IPS-18a (cell line): ENCODE measurements around the gene RNF125.

Experiments
- H3K27ac ChIP-seq: one replicate; pipeline ENCODE4 v1.5.1; 2013; ENCODE audit warnings: low read length
- H3K27me3 ChIP-seq: one replicate; pipeline ENCODE4 v1.6.1; 2013; ENCODE audit warnings: mild to moderate bottlenecking, low read length; ENCODE audit not compliant: control insufficient read depth, insufficient read depth
- H3K36me3 ChIP-seq: one replicate; pipeline ENCODE4 v1.6.1; 2013; ENCODE audit warnings: low read depth, low read length; ENCODE audit not compliant: control insufficient read depth
- H3K4me1 ChIP-seq: one replicate; pipeline ENCODE4 v1.6.1; 2013; ENCODE audit warnings: low read depth, low read length; ENCODE audit not compliant: control insufficient read depth
- H3K4me3 ChIP-seq: one replicate; pipeline ENCODE4 v1.5.1; 2013; ENCODE audit warnings: low read length
- H3K9ac ChIP-seq: one replicate; pipeline ENCODE4 v1.6.1; 2013; ENCODE audit warnings: mild to moderate bottlenecking, low read length, moderate library complexity
- H3K9me3 ChIP-seq: one replicate; pipeline ENCODE4 v1.6.1; 2013; ENCODE audit warnings: low read depth, low read length; ENCODE audit not compliant: control insufficient read depth

Gene RNF125

DNA sequence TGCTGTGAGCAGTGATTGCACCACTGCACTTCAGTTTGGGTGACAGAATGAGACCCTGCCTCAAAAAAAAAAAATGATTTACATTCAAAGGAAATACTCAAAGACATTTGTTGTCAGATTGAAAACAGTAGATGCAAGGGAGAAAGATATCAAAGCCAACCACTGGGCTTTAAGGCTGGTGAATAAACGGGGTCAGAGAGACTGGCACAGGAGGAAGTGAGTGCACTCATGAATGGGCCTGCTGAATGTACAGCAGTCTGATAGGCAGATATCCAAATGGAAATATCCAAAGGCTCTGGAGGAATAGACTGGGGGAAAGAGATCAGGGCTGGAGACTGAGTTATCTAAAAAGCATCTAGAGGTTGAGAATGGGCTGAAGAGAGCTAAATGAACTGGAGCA lies 10.9 kb downstream of the RNF125 start:
- H3K27ac ChIP-seq: no peak overlapping the region
- no peak overlapping the region for H3K9ac ChIP-seq
- no peak overlapping the region for H3K4me3 ChIP-seq
- H3K4me1 ChIP-seq: no peaks in the 10 kb centered on the region
- no peaks in the 10 kb centered on the region for H3K9me3 ChIP-seq
- no peaks in the 10 kb centered on the region for H3K27me3 ChIP-seq
- H3K36me3 ChIP-seq: no peaks in the 10 kb centered on the region

DNA sequence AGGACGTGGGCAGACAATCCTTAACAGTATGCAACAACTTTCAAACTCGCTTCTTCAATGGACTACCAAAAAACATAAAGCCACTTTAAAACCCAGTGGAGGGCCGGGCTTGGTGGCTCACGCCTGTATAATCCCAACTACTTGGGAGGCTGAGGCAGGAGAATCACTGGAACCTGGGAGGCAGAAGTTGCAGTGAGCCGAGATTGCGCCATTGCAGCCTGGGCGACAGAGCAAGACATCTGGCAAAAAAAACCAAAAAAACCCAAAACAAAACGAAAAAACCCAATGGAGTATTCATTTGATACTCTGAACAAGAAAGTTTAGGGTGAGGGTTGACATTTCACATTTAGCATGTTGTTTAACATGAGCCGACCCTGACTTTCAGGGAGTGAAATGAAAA lies 14.0 kb downstream of the RNF125 start:
- no peaks in the 10 kb centered on the region for H3K4me1 ChIP-seq

DNA sequence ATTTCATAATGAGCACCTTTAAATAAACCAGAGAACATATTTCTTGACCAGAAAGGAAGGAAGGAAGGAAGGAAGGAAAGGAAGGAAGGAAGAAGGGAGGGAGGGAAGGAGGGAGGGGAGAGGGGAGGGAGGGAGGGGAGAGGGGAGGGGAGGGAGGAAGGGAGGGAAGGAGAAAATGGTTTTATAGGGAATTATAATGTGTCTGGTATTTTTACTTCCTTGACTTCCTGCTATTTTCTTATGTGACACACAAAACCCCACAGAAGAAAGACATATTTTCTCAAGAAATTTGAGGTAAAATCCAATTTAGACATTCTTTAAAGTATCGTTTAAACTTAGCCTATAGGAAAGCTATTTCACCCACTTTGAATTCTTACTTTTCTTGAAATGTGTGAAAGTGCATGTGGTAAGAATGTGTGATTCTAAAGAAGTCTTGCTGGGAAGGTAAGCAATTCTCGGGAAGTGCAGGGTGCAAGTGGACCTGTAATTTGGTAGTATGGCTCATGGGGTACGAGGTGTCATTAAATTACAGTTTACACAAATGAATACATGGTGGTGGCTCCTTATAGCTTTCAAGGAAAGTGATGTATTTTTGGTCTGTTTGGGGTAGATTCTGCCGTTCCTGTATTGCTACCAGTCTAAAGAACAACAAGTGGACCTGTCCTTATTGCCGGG lies 18.0 kb downstream of the RNF125 start:
- H3K4me1 ChIP-seq: no peaks in the 10 kb centered on the region
- H3K9me3 ChIP-seq: no peaks in the 10 kb centered on the region
- peaks cover 3% of the 10 kb centered on the region for H3K36me3 ChIP-seq
- H3K27ac ChIP-seq: no peak overlapping the region
- no peak overlapping the region for H3K4me3 ChIP-seq
- H3K27me3 ChIP-seq: no peaks in the 10 kb centered on the region
- H3K9ac ChIP-seq: no peak overlapping the region

More for the DNA sequence above, 14.0 kb downstream of the RNF125 start:
- H3K27ac ChIP-seq: no peak overlapping the region
- H3K9me3 ChIP-seq: no peaks in the 10 kb centered on the region
- no peak overlapping the region for H3K4me3 ChIP-seq
- peaks cover 2% of the 10 kb centered on the region for H3K36me3 ChIP-seq
- no peaks in the 10 kb centered on the region for H3K27me3 ChIP-seq
- H3K9ac ChIP-seq: no peak overlapping the region

DNA sequence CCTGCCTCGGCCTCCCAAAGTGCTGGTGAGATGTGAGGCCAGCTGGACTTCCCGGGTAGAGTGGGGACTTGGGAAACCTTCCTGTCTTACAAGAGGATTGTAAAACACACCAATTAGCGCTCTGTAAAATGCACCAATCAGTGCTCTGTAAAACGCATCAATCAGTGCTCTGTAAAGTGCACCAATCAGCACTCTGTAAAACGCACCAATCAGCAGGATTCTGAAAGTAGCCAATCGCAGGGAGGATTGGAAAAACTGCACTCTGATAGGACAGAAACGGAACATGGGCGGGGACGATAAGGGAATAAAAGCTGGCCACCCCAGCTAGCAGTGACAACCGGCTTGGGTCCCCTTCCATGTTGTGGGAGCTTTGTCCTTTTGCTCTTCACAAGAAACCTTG lies 19.0 kb downstream of the RNF125 start:
- H3K4me1 ChIP-seq: no peaks in the 10 kb centered on the region
- H3K27me3 ChIP-seq: no peaks in the 10 kb centered on the region
- H3K9me3 ChIP-seq: no peaks in the 10 kb centered on the region
- H3K36me3 ChIP-seq: peaks cover 3% of the 10 kb centered on the region
- H3K4me3 ChIP-seq: no peak overlapping the region
- H3K27ac ChIP-seq: no peak overlapping the region
- H3K9ac ChIP-seq: no peak overlapping the region

DNA sequence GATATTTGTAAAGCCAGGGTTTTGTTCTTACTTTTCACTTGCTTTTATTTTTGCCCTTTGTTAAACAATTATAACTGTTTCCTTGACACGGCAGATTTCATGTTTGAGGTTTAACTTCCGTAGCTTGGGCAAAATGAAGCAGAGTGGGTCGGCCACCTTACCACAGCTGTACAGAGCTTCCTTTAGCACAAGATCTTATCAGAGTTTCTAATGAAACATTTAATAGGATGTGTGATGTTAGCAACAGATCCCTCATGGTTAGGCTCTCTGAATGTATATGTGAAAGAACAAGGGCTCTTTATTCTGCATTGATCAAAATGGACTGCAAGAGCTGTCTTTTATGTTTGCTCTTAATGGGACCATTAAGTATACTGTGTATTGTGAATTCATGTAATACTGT lies 22.3 kb downstream of the RNF125 start:
- no peaks in the 10 kb centered on the region for H3K9me3 ChIP-seq
- no peaks in the 10 kb centered on the region for H3K27me3 ChIP-seq
- H3K4me3 ChIP-seq: no peak overlapping the region
- H3K9ac ChIP-seq: no peak overlapping the region
- H3K36me3 ChIP-seq: peaks cover 3% of the 10 kb centered on the region
- no peaks in the 10 kb centered on the region for H3K4me1 ChIP-seq
- H3K27ac ChIP-seq: no peak overlapping the region

DNA sequence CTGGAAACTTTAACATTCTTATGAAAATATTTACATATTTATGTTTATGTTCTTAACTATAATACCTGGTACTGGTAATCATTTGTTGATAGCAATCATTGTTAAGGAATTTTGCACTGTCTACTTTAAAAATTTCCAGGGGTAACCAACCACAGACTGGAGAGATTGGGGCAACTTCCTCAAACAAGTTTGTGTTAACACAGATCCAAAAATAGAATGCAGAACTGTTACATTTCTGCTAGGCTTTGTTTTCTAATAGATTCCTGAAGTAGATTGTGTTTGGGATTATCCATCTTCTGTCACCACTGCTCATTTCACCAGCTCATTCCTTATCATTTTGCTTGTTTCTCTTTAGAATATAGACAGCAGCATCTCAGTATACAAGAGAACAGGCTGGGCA lies 23.7 kb downstream of the RNF125 start:
- H3K4me3 ChIP-seq: no peak overlapping the region
- peaks cover 3% of the 10 kb centered on the region for H3K36me3 ChIP-seq
- no peaks in the 10 kb centered on the region for H3K27me3 ChIP-seq
- no peak overlapping the region for H3K27ac ChIP-seq
- no peaks in the 10 kb centered on the region for H3K9me3 ChIP-seq
- no peaks in the 10 kb centered on the region for H3K4me1 ChIP-seq
- H3K9ac ChIP-seq: no peak overlapping the region

DNA sequence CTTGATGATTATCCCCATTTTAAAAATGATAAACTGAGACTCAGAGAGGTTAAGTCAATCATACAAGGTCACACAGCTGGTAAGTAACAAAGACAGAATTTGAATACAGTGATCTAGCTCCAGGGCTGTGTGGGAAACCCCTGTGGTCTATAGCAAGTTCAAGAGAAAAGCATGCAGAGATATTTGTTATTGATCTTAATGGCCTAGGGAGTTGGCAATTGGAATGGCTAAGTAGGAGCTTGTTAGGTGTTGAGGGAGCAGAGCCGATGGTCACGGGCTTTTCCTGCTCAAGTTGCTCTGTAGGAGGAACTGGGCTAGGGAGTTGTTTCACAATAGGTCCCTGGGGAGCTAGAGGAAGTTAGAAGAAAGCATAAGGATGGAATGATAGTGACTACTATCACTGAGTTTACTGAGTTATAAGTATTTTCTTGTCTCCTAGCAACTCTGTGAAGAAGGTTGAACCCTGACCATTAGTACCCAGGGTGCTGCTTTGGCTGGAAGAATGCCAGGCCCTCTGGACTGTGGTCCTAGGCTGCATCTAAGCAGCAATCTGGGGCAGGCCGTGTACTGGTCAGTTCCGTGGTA lies 30.0 kb downstream of the RNF125 start:
- Histone ChIP-seq H3K4me1 (no peaks in the 10 kb centered on the region), H3K27me3 (no peaks in the 10 kb centered on the region), H3K4me3 (no peak overlapping the region), H3K27ac (no peak overlapping the region), H3K9me3 (no peaks in the 10 kb centered on the region), H3K36me3 (no peaks in the 10 kb centered on the region), H3K9ac (no peak overlapping the region)

DNA sequence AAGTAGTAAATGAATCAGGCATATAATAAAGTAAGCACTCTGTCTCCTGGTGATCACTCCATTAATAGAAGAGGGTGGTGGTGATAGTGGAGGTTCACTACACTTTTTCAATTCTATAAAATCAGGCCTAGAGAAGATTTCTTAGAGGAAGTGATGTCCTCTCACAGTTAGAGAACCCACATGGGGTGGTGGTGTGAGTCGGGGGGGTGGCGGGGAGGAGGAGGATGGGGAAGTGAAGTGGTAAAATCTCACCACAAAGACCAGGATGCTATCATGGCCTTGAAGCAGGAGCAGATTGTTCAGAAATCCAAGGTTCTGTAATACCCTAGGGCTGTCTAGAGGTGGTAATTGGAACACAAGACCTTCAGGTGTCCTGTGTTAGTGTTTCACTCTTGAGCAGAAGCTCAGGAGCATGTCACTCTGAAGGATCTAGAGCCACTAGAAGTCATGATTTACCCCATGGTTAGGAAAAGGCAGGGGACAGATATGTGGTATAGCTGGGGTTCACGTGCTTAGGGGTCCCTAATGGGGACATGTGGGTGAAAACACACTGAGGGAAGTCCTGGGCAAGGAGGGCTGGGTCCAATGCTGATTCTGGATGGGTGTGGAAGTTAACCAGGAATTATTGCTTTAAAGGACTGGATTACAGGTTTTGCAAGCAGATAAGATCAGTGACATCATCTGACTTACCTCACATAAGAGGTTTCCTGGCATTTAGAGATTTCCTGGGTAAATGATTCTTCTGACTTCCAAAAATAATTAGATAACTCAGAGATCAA lies 31.0 kb downstream of the RNF125 start:
- Histone ChIP-seq H3K27ac (no peak overlapping the region), H3K27me3 (no peaks in the 10 kb centered on the region), H3K9ac (no peak overlapping the region), H3K36me3 (no peaks in the 10 kb centered on the region), H3K9me3 (no peaks in the 10 kb centered on the region), H3K4me1 (no peaks in the 10 kb centered on the region), H3K4me3 (no peak overlapping the region)

DNA sequence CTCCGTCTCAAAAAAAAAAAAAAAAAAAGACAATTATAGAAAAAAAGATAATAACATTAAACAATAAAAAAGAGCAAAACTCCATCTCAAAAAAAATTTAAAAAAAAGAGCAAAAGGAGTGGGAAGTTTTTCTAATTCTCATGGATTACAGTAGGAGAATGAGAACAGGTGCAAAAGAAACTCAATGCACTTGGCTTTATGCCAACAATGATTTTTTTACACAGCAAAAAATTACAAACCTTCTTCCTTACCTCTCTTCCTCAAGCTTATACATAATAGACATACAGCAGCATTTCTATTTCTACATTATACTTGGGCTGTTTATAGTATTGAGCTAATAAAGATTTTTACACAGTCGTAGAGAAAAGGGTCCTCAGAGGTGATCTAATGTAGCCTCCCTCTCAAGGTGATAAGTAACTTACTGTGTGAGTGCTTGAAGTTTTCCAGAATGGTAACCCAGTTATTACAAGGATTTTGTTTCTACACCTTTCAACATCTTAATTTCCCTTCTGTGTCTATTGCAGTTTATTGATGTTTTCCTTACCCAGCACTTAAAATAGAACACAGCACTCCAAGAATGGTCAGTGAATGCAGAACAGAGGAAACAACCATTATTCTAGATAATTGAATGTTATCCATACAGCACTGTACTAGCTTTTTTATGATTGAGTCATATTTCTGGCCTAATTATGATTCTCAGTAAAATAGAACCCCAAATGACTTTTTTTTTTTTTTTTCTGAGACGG lies 38.2 kb downstream of the RNF125 start:
- Histone ChIP-seq H3K4me1 (peaks cover 3% of the 10 kb centered on the region), H3K27me3 (no peaks in the 10 kb centered on the region), H3K27ac (no peak overlapping the region), H3K36me3 (no peaks in the 10 kb centered on the region), H3K9ac (no peak overlapping the region), H3K9me3 (no peaks in the 10 kb centered on the region), H3K4me3 (no peak overlapping the region)

DNA sequence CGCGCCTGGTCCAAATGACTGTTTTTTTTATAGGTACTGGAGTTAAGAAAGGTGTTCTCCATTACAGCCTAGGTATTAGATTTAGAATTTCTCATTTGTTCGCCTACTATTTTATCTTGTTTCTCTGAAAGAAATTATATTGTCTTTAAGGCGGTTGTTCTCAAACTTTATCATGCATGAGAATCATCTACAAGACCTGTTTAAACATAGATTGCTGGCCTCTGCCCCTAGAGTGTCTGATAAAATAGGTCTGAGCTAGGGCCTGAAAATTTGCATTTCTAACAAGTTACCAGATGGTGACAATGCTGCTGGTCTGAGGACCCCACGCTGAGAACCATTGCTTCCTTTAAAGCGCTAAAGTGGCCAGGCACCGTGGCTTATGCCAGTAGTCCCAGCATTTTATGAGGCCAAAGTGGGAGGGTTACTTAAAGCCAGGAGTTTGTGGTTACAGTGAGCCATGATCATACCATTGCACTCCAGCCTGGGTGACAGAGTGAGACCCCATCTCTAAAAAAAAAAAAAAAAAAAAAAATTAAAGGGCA lies 39.1 kb downstream of the RNF125 start:
- no peaks in the 10 kb centered on the region for H3K27me3 ChIP-seq
- peaks cover 3% of the 10 kb centered on the region for H3K4me1 ChIP-seq
- no peaks in the 10 kb centered on the region for H3K9me3 ChIP-seq
- H3K4me3 ChIP-seq: no peak overlapping the region
- no peaks in the 10 kb centered on the region for H3K36me3 ChIP-seq
- no peak overlapping the region for H3K9ac ChIP-seq
- no peak overlapping the region for H3K27ac ChIP-seq

DNA sequence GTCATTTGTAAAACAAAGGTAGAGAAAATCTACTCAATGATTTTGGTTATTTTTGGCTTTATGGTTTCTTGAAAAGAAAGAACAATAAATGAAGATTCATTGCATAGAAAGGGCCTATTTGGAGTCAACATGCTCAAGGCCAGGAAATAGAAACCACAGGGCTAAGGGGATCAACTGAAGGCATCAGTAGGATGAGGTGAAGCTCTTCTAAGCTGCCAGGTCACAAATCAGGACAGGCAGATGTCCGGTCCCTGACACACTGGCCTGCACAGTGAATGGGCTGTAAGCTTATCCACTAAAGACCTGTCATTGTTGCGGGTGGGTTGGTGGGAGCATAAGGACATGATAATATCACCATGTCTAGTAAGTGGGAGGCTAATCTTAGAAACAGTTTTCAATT lies 41.4 kb downstream of the RNF125 start:
- H3K4me1 ChIP-seq: peaks cover 3% of the 10 kb centered on the region
- no peaks in the 10 kb centered on the region for H3K9me3 ChIP-seq
- H3K36me3 ChIP-seq: no peaks in the 10 kb centered on the region
- no peak overlapping the region for H3K9ac ChIP-seq
- H3K4me3 ChIP-seq: no peak overlapping the region
- no peaks in the 10 kb centered on the region for H3K27me3 ChIP-seq
- no peak overlapping the region for H3K27ac ChIP-seq
